GM19397 (cell line): ENCODE data around the gene C19orf85.

Experiments
- ATAC-seq: cut with Tn5 transposase; IDR thresholded peaks from one replicate; pipeline ENCODE4 v1.9.1; 2021; ENCODE audit warnings: mild to moderate bottlenecking, moderate library complexity; ENCODE audit not compliant: unreplicated experiment

C19orf85 gene

DNA sequence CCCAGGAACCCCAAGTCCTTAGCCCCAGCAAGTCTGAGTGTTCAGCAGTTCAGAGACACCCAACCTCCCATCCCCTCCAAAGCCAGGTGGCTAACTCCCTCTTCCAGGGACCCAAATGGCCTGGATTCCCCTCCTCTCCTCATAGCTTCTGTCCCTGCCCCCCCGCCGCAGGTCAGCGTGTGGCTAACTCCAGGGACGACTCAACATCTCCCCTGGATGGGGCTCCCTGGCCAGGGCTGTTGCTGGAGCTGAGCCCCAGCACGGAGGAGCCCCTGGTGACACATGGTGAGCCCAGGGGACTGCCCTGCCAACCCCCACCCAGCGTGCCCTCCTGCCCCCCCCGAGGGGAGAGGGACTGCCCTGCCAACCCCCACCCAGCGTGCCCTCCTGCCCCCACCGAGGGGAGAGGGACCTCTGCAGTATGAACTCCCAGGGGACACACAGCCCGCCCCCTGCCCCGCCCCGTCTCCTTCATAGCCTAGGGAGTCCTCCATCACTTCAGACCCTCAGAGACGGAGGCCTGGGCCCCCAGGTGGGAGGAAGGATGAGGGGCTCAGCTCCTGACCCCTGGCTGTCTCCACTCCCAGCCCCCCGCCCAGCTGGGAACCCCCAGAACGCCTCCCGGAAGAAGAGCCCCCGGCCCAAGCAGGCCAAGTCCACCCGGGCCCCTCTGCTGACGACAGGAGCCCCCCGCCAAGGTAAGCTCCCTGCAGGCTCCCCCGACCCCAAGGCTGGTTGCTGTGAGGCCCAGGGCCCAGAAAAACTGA lies 25.3 kb upstream of the C19orf85 start:
- no peak for ATAC-seq

DNA sequence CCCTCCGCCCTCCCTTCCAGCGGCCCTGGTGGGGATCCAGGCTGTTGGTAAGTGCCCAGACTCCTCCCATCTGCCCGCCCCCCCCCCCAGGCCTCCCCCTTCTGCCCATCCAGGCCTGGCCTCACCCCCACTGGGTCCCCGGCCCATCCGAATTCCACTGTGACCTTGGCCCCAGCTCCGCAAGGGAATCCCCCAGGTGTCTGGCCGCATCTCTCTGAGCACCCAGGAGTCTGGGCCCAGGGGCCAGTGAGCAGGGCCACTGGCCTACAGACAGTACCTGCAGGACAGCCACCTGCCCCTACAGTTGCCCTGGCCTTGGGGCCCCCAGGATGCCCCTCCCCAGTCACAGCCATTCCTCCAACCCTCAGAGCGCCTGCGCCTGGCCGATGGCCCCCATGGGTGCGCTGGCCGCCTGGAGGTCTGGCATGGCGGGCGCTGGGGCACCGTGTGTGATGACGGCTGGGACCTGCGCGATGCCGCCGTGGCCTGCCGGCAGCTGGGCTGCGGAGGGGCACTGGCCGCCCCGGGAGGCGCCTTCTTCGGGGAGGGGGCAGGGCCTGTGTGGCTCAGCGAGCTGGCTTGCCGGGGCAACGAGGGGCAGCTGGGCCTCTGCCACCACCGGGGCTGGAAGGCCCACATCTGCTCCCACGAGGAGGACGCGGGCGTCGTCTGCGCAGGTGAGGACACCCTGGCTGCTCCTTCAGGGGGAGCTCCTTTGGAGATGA lies 24.6 kb upstream of the C19orf85 start:
- ATAC-seq, result no peak

DNA sequence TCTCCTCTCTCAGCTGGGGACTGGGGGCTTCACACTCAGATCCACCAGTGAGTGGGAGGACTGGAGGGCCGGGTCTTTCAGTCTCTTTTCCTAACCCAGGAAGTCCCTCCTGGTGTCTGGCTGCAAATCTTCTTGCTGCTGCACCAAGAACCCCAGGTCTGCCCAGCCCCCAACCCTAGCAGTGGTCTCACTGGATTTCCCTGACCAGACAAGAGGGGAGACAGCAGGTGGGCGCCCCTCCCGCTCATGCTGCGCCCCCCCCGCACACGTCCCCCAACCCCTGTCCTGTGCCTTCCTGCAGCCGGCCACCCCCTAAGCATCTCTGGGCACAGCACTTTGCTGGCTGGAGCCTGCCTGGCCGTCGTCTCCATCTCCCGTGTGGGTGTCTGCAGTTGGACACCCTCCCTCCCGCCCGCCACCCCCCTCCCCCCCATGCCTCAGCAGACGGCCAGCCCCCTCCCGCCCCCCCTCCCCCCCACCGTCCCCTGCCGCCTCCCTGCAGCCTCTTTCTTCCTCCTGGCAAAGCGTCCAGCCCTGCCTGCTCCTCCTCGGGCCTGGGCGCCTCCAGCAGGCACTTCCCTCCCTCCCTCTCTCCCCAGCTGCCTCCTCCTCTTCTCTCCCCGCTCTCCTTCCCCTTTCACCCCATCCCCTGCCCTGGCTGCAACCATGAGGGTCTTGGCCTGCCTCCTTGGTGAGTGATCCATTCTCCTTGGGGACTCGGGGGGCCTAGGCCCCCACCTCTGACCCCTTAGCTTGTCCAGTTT lies 23.6 kb upstream of the C19orf85 start, which contains the start of gene SSC5D:
SSC5D (plus strand) TSS at position 513 of the 764 bp plus-strand sequence; CDS start at position 667, 154 bp downstream.
- no peak for ATAC-seq

DNA sequence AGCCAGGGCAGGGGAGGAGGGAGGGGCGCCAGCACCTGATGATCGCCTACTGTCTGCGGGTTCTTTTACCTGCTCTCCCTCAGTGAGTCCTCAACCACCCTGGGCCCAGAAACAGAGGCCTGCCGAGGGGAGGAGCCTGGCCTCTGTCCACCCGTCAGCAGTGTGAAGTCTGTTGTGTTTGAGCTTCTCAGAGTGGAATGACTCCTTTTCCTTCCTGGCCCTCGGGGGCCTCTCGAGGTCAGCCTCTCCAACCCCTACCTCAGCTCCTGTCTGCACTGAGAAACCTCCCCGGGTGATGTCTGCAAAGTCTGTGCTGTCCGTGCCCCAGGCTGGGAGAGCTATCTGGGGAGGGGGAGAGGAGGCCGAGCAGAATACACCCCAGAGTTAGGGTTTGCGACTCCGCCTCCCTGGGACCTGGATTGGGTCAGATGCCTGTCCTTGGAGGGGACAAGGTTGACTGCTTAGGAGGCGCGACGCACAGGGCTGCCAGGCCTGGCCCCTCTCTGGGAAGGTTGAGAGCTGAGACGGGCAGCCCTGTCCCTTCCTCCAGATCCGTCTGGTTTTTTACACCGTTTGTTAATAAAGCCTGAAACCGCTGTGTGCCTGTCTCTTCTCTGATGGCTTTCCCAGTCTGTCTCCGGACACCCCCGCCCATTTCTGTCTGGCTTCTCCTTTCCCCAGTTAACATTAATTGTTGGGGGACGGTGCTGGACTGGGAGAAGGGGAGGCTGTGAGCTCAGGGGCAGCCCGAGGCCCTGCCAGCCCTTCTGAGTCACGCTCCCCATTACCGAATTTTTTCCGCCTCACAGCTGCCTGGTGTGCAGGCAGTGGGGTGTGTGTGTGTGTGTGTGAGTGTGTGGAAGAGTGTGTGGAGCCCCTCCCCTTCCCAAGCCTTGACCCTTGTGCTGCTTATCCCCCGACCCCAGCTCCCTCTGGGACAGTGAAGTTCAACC lies 22.7 kb upstream of the C19orf85 start:
- ATAC-seq, result no peak

DNA sequence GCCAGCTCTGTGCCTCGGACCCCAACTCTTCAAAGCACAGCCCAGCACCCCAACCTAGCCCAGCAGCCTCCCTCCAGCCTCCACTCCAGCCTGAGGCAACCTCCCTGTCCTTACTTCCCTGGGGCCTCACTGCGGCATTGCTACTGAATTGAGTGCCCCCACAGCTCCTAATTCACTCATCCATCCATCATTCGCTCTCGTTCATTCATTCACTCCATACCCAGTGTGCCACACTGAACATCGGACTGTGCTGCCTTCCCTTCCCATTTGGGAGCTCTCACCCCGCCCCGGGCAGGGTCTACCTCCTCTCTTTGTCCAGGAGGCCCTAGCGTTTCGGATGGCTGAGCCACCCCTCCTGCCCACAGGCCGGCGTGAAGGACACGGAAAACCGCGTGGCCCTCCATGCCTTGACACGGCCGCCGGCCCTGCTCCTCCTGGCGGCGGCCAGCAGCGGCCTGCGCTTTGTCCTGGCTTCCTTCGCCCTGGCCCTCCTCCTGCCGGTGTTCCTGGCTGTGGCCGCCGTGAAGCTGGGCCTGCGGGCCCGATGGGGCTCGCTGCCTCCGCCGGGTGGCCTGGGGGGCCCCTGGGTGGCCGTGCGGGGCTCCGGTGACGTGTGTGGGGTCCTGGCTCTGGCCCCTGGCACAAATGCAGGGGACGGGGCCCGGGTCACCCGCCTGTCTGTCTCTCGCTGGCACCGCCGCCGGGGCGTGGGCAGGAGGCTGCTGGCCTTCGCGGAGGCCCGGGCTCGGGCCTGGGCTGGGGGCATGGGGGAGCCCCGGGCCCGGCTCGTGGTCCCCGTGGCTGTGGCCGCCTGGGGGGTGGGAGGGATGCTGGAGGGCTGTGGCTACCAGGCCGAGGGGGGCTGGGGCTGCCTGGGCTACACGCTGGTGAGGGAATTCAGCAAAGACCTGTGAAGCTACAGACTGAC lies 21.8 kb upstream of the C19orf85 start:
- ATAC-seq, result no peak

DNA sequence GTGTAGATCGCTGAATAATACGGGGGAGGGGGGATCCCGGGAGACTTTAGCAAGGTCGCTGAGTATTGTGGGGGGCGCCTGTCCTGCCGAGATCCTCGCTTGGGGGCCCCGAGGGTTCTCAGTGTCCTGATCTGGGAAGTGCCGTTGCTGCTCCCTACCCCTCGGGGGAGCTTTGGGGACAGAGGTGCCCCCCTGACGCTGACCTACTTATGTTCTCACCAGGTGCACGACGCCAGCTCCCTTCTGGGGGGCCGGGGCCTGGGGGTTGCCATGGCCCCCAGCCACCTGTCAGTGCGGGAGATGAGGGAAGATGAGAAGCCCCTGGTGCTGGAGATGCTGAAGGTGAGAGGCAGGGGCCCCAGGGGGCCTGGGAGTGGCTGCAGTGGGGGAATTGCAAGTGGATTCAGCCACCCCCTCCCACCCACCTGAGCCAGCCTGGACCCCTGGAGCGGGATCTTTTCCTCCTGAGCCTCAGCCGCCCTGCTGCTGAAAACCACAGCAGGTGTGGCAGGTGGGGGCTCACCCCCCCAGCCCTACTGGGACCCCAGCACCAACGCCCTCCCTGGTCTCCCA lies 21.0 kb upstream of the C19orf85 start:
- ATAC-seq, result no peak

- ATAC-seq, result peak; percentile 58
Observed at GRCh38 chr19:55484593-55485438, 20.3 kb upstream of the C19orf85 start, which contains the start of gene NAT14. Gene NAT14, plus strand, starts transcription at chr19:55485188. Its CDS starts 521 bp downstream, at chr19:55485709.

DNA sequence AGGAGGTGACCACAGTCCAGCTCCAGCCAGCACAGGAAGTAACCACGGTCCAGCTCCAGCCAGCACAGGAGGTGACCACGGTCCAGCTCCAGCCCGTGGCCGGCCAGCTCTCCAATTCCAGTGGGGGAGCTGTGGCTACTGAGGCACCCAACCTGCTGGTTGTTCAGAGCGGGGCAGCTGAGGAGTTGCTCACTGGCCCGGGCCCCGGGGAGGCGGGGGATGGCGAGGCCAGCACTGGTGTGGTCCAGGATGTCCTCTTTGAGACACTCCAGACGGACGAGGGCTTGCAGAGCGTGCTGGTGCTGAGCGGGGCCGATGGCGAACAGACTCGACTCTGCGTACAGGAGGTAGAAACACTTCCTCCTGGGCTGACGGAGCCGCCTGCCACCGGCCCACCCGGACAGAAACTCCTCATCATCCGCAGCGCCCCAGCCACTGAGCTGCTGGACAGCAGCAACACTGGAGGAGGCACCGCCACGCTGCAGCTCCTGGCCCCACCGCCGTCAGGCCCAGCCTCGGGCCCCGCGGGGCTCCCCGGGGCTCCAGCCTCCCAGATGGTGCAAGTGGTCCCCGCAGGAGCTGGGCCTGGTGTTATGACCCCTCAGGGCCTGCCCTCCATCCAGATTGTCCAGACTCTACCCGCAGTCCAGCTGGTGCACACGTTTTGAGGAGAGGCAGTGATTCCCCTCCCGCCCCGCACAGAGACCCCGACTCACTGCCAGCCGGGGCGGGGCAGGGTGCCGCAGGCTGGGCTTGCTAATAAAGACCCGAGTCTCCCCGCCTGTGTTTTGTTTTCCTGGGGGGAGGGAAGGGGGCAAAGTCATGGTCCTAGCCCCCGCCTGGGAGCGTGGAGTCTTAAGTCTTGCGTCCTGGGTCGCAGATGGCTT lies 19.4 kb upstream of the C19orf85 start:
- no peak for ATAC-seq

DNA sequence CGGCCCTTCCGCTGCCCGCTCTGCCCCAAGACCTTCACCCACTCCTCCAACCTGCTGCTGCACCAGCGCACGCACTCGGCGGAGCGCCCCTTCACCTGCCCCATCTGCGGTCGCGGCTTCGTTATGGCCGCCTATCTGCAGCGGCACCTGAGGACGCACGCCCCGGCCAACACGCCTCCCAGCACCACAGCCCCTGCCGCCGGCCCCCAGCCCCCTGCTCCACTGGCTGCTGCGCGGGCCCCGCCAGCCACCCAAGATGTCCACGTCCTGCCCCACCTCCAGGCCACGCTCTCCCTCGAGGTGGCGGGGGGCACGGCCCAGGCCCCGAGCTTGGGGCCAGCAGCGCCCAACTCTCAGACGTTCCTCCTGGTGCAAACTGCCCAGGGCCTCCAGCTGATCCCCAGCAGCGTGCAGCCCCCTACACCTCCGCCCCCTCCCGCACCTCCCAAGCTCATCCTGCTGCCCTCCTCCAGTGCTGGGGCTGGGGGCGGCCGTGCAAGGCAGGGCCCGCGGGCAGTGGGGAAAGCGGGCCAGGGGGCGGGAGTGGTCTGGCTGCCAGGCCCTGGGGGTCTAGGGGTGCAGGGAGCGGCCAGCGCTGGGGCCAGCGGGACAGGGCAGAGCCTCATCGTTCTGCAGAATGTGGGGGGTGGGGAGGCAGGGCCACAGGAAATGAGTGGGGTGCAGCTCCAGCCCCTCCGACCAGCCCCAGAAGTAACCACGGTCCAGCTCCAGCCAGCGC lies 18.6 kb upstream of the C19orf85 start:
- ATAC-seq, result no peak

- ATAC-seq, result no peak
Observed at GRCh38 chr19:55482156-55482961, 17.8 kb upstream of the C19orf85 start.

DNA sequence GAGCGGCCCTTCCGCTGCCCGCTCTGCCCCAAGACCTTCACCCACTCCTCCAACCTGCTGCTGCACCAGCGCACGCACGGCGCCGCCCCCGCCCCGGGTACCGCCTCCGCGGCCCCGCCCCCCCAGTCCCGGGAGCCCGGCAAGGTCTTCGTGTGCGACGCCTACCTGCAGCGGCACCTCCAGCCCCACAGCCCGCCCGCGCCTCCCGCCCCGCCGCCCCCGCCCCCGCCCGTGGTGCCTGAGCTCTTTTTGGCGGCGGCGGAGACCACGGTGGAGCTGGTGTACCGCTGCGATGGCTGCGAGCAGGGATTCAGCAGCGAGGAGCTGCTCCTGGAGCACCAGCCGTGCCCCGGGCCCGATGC lies 17.2 kb upstream of the C19orf85 start:
- no peak for ATAC-seq

DNA sequence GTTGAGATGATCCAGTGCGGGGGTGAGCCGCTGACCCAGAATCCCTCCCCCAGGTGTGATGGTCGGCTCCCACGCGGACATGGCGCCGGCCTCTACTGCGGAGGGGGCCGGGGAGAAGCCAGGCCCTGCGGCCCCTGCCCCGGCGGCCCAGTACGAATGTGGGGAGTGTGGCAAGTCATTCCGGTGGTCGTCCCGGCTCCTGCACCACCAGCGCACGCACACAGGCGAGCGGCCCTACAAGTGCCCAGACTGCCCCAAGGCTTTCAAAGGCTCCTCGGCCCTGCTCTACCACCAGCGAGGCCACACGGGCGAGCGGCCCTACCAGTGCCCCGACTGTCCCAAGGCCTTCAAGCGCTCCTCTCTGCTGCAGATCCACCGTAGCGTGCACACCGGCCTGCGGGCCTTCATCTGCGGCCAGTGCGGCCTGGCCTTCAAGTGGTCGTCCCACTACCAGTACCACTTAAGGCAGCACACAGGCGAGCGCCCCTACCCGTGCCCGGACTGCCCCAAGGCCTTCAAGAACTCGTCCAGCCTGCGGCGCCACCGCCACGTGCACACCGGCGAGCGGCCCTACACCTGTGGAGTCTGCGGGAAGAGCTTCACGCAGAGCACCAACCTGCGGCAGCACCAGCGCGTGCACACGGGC lies 16.7 kb upstream of the C19orf85 start:
- no peak for ATAC-seq

- no peak for ATAC-seq
Observed at GRCh38 chr19:55479451-55480230, 15.1 kb upstream of the C19orf85 start.

GRCh38 chr19:55479045-55479444 lies 14.5 kb upstream of the C19orf85 start:
- no peak for ATAC-seq
